SK-N-SH (cell line): ENCODE data around the gene RABGAP1L. TPM values are rescaled to one million over a fixed set of nuclear protein-coding genes. Genes with fewer than 3 reads are reported as not detected.

Experiments used
- CTCF ChIA-PET: fragments of 300-600, 350-600 bp; formaldehyde crosslinking; extraction: SDS; loops from one replicate; lab custom pipeline; 2021; lab: Yijun Ruan, JAX
- POLR2A ChIA-PET: fragments of 350-600 bp; sonication (Branson Sonifier 250); formaldehyde crosslinking; extraction: SDS; loops from one replicate; lab custom pipeline; 2020; ENCODE audit warnings: antibody characterized with exemption, inconsistent platforms; lab: Yijun Ruan, JAX
- DNase-seq: peaks from one replicate; pipeline ENCODE4 v3.0.0; 2012
- H2AFZ ChIP-seq: fragments of 200-600 bp; sonication (generic); 2 replicates; pipeline ENCODE4 v1.8.1; 2016; ENCODE audit warnings: antibody characterized with exemption, mild to moderate bottlenecking, low read depth
- H3F3A ChIP-seq: fragments of 200-600 bp; sonication (generic); replicated peaks from 2 replicates; pipeline ENCODE3; 2016; ENCODE audit warnings: antibody characterized with exemption, mild to moderate bottlenecking; ENCODE audit not compliant: insufficient read depth
- H3K27ac ChIP-seq, 2 experiments: fragments of 200-500 bp in 1 of 2; fragments of 200-600 bp in 1 of 2; sonication (Bioruptor generic) in 1 of 2; sonication (generic), shearing (Covaris generic) in 1 of 2; 2 replicates each; pipeline versions ENCODE4 v1.5.1 to v1.6.1; 2014 to 2016; ENCODE audit warnings: low read depth in 2 of 2, inconsistent platforms in 1 of 2, low read length in 1 of 2, mild to moderate bottlenecking in 1 of 2, mixed read lengths in 1 of 2
- H3K27me3 ChIP-seq: fragments of 200-600 bp; sonication (generic), shearing (Covaris generic); 2 replicates; pipeline ENCODE4 v1.6.1; 2016; ENCODE audit warnings: mixed run types; ENCODE audit not compliant: insufficient read depth
- H3K36me3 ChIP-seq, 2 experiments: fragments of 200-500 bp in 1 of 2; fragments of 200-600 bp in 1 of 2; sonication (Bioruptor generic) in 1 of 2; sonication (generic) in 1 of 2; replicated peaks in 1 of 2; 2 replicates each; pipeline versions ENCODE3 to v1.5.1; 2014 to 2016; ENCODE audit warnings: low read length in 1 of 2, mild to moderate bottlenecking in 1 of 2; ENCODE audit not compliant: insufficient read depth in 2 of 2, control insufficient read depth in 1 of 2
- H3K4me1 ChIP-seq, 2 experiments: fragments of 200-500 bp in 1 of 2; fragments of 200-600 bp in 1 of 2; sonication (Bioruptor generic) in 1 of 2; sonication (generic), shearing (Covaris generic) in 1 of 2; 2 replicates each; pipeline versions ENCODE4 v1.5.1 to v1.6.1; 2014 to 2016; ENCODE audit warnings: low read depth in 1 of 2, low read length in 1 of 2, mixed run types in 1 of 2; ENCODE audit not compliant: insufficient read depth in 2 of 2, control insufficient read depth in 1 of 2
- H3K4me2 ChIP-seq: fragments of 200-600 bp; sonication (generic), shearing (Covaris generic); 2 replicates; pipeline ENCODE4 v1.6.1; 2017; ENCODE audit warnings: mixed run types
- H3K4me3 ChIP-seq, 2 experiments: fragments of 200-500 bp in 1 of 2; fragments of 200-600 bp in 1 of 2; sonication (Bioruptor generic) in 1 of 2; sonication (generic), shearing (Covaris generic) in 1 of 2; 2 replicates each; pipeline versions ENCODE4 v1.5.1 to v1.8.1; 2014 to 2016; ENCODE audit warnings: low read depth in 2 of 2, inconsistent platforms in 1 of 2, low read length in 1 of 2, mild to moderate bottlenecking in 1 of 2, mixed read lengths in 1 of 2, moderate library complexity in 1 of 2
- H3K79me2 ChIP-seq: fragments of 200-600 bp; sonication (generic); 2 replicates; pipeline ENCODE4 v1.8.1; 2017; ENCODE audit warnings: mild to moderate bottlenecking; ENCODE audit not compliant: insufficient read depth
- H3K9ac ChIP-seq: fragments of 200-600 bp; sonication (generic); 2 replicates; pipeline ENCODE4 v1.6.1; 2017; ENCODE audit warnings: mixed run types
- H3K9me2 ChIP-seq: fragments of 200-600 bp; sonication (generic); 2 replicates; pipeline ENCODE4 v1.6.1; 2017; ENCODE audit warnings: mixed run types
- H3K9me3 ChIP-seq: fragments of 200-600 bp; sonication (generic); 2 replicates; pipeline ENCODE4 v1.6.1; 2017; ENCODE audit warnings: mixed run types, mild to moderate bottlenecking, moderate library complexity
- H4K20me1 ChIP-seq: fragments of 200-600 bp; sonication (generic); 2 replicates; pipeline ENCODE4 v1.6.1; 2017; ENCODE audit warnings: mild to moderate bottlenecking, mixed run types; ENCODE audit not compliant: insufficient read depth
- CHD2 ChIP-seq: fragments of 150-350 bp; IDR thresholded peaks from 2 replicates; pipeline ENCODE4 v1.6.1; 2018; ENCODE audit warnings: low read length; ENCODE audit not compliant: partially characterized antibody
- ELF1 ChIP-seq: IDR thresholded peaks from 2 replicates; pipeline ENCODE4 v1.4.0; 2012
- EP300 ChIP-seq, 2 experiments: IDR thresholded peaks; 2 replicates each; pipeline versions ENCODE4 v1.4.0 to v1.6.1; 2012; ENCODE audit warnings: borderline replicate concordance in 1 of 2, low read depth in 1 of 2, low read length in 1 of 2
- EZH2phosphoT487 ChIP-seq: fragments of 200-600 bp; sonication (generic); IDR thresholded peaks from 2 replicates; pipeline ENCODE4 v1.6.1; 2017; ENCODE audit warnings: low read depth, mixed run types, mild to moderate bottlenecking, antibody characterized with exemption, moderate library complexity, borderline replicate concordance
- FOSL2 ChIP-seq: IDR thresholded peaks from 2 replicates; pipeline ENCODE4 v1.4.0; 2012; ENCODE audit warnings: low read depth, mild to moderate bottlenecking, moderate library complexity, borderline replicate concordance
- FOXJ3 ChIP-seq: sonication (generic); formaldehyde crosslinking; IDR thresholded peaks from 2 replicates; pipeline ENCODE4 v1.5.1; 2020; ENCODE audit warnings: mild to moderate bottlenecking, missing genetic modification reagents
- FOXM1 ChIP-seq: IDR thresholded peaks from 2 replicates; pipeline ENCODE4 v1.4.0; 2012; ENCODE audit warnings: low read depth, mild to moderate bottlenecking
- GABPA ChIP-seq: IDR thresholded peaks from 2 replicates; pipeline ENCODE4 v1.4.0; 2012; ENCODE audit warnings: low read depth, mild to moderate bottlenecking
- GATA2 ChIP-seq: sonication (generic); formaldehyde crosslinking; IDR thresholded peaks from 2 replicates; pipeline ENCODE4 v1.5.0; 2020; ENCODE audit warnings: mild to moderate bottlenecking, missing genetic modification reagents
- JUND ChIP-seq: IDR thresholded peaks from 2 replicates; pipeline ENCODE4 v1.4.0; 2012
- MXI1 ChIP-seq: IDR thresholded peaks from 2 replicates; pipeline ENCODE4 v1.6.1; 2012; ENCODE audit warnings: mild to moderate bottlenecking, low read depth, low read length, improper control_type of control experiment
- NFIC ChIP-seq: IDR thresholded peaks from 2 replicates; pipeline ENCODE4 v1.4.0; 2012; ENCODE audit warnings: borderline replicate concordance
- NRF1 ChIP-seq: IDR thresholded peaks from 2 replicates; pipeline ENCODE4 v1.6.1; 2012; ENCODE audit warnings: low read depth, mild to moderate bottlenecking, low read length
- POLR2AphosphoS5 ChIP-seq: IDR thresholded peaks from 2 replicates; pipeline ENCODE4 v1.6.1; 2012; ENCODE audit warnings: low read depth, low read length
- RCOR1 ChIP-seq: fragments of 150-350 bp; IDR thresholded peaks from 2 replicates; pipeline ENCODE4 v1.6.1; 2017; ENCODE audit warnings: antibody characterized with exemption, low read length
- REST ChIP-seq: IDR thresholded peaks from 2 replicates; pipeline ENCODE4 v1.6.1; 2012; ENCODE audit warnings: mild to moderate bottlenecking, low read depth, low read length, moderate library complexity
- RFX5 ChIP-seq: IDR thresholded peaks from 2 replicates; pipeline ENCODE4 v1.6.1; 2012; ENCODE audit warnings: mild to moderate bottlenecking, improper control_type of control experiment, low read length
- YY1 ChIP-seq: IDR thresholded peaks from 2 replicates; pipeline ENCODE4 v1.4.0; 2012; ENCODE audit warnings: low read depth, mild to moderate bottlenecking
- WGBS: methylation state at CpG from one replicate; pipeline ENCODE4 v1.1.6; 2017; ENCODE audit warnings: low lambda C conversion rate; 5-methylcytosine and 5-hydroxymethylcytosine counted together
- polyA plus RNA-seq, 3 experiments: library from polyadenylated mRNA; depleted of rRNA; stranded (reverse); fragments of >200 nt; gene quantifications; 2 replicates each; pipeline ENCODE4 v1.2.3, GENCODE V29; 2012

Gene RABGAP1L
- polyA plus RNA-seq, 1 of the 3 experiments (the other 2 are of a cell fraction): 7.2 TPM

- H3K4me1 ChIP-seq: peaks cover 0 to 2% of the 10 kb centered on the region in 2 experiments; a peak in 2 of 4 replicates
- POLR2A ChIA-PET: no interaction called here
- no peak for DNase-seq
- no peaks in the 10 kb centered on the region for H3K36me3 ChIP-seq
- no peaks in the 10 kb centered on the region for H4K20me1 ChIP-seq
- no peaks in the 10 kb centered on the region for H3F3A ChIP-seq
- no peaks in the 10 kb centered on the region for H3K9me3 ChIP-seq
- H3K4me3 ChIP-seq: no peak overlapping the region
- no peaks in the 10 kb centered on the region for H3K27me3 ChIP-seq
- no peak overlapping the region for H2AFZ ChIP-seq
- H3K79me2 ChIP-seq: no peaks in the 10 kb centered on the region
- no peak overlapping the region for H3K27ac ChIP-seq
- no peak overlapping the region for H3K4me2 ChIP-seq
- TF ChIP-seq FOXM1 (no peak), RFX5 (no peak), EZH2phosphoT487 (no peak), CHD2 (no peak), NRF1 (no peak), EP300 (IDR thresholded peaks at IDR 0.05; ENCODE audit: borderline replicate concordance in 1 of 2, low read depth in 1 of 2, low read length in 1 of 2) (no peak), FOSL2 (no peak), FOXJ3 (no peak), GABPA (no peak), RCOR1 (no peak)
- H3K9ac ChIP-seq: no peak overlapping the region
- no peaks in the 10 kb centered on the region for H3K9me2 ChIP-seq
- CTCF ChIA-PET: no interaction called here
These were observed 526.9 kb downstream of the RABGAP1L start for GRCh38 chr1:174686213-174686612.

- TF ChIP-seq NFIC (no peak), RFX5 (no peak), YY1 (no peak), FOXJ3 (no peak), ELF1 (no peak), REST (no peak), RCOR1 (no peak), EZH2phosphoT487 (no peak), GATA2 (CRISPR knock-in tag) (no peak), POLR2AphosphoS5 (no peak), JUND (no peak), MXI1 (no peak)
- H3F3A ChIP-seq: no peaks in the 10 kb centered on the region
- H4K20me1 ChIP-seq: no peaks in the 10 kb centered on the region
- H3K9me3 ChIP-seq: no peaks in the 10 kb centered on the region
- peaks cover 0 to 5% of the 10 kb centered on the region in 2 experiments; a peak in 2 of 4 replicates for H3K4me1 ChIP-seq
- no peak overlapping the region for H2AFZ ChIP-seq
- POLR2A ChIA-PET: no interaction called here
- CTCF ChIA-PET: no interaction called here
- H3K4me2 ChIP-seq: no peak overlapping the region
- no peak overlapping the region for H3K27ac ChIP-seq
- WGBS: 33% methylated on average over 1 of the region's 1 CpG
- no peaks in the 10 kb centered on the region for H3K27me3 ChIP-seq
- H3K9me2 ChIP-seq: no peaks in the 10 kb centered on the region
- no peak overlapping the region for H3K9ac ChIP-seq
- no peaks in the 10 kb centered on the region for H3K36me3 ChIP-seq
- H3K79me2 ChIP-seq: no peaks in the 10 kb centered on the region
- no peak overlapping the region for H3K4me3 ChIP-seq
- DNase-seq: no peak
These were observed 530.2 kb downstream of the RABGAP1L start for GRCh38 chr1:174689524-174689923.
